Lower lobe of right lung (tissue), 2 donors: ENCODE results near the gene MAP3K7CL. TPM values are rescaled to one million over a fixed set of nuclear protein-coding genes. Genes with fewer than 3 reads are reported as not detected.
A peak's percentile ranks its signal among the peaks of the same experiment; 100 is the strongest.

Source experiments
- ATAC-seq, 2 donors: fragments of 200-7000 bp; cut with Tn5 transposase; one replicate each; pipeline ENCODE4 v1.9.1; 2020 to 2022; ENCODE audit warnings: mild to moderate bottlenecking in 2 of 2, moderate library complexity in 2 of 2
- DNase-seq: peaks from one replicate; pipeline ENCODE4 v3.0.0-alpha.2; 2020
- H3K27ac ChIP-seq: fragments of 200-600 bp; one replicate; pipeline ENCODE4 v1.8.0; 2022
- H3K27me3 ChIP-seq: fragments of 200-600 bp; one replicate; pipeline ENCODE4 v1.8.0; 2022; ENCODE audit warnings: low read depth
- H3K36me3 ChIP-seq: fragments of 200-600 bp; one replicate; pipeline ENCODE4 v1.8.0; 2022; ENCODE audit warnings: mild to moderate bottlenecking
- H3K4me1 ChIP-seq: fragments of 200-600 bp; one replicate; pipeline ENCODE4 v1.8.0; 2022
- H3K4me3 ChIP-seq: fragments of 200-600 bp; one replicate; pipeline ENCODE4 v1.8.0; 2022; ENCODE audit warnings: mild to moderate bottlenecking
- H3K9me3 ChIP-seq: fragments of 200-600 bp; one replicate; pipeline ENCODE4 v1.8.0; 2022
- intact Hi-C: fragments of 100-400 bp; cut with DNase I; formaldehyde crosslinking; loops from one replicate; pipeline ENCODE4 v1.11.0; 2022
- total RNA-seq: library from RNA; stranded (reverse); fragmentation: NEBNext Ultra II Directional; extraction: Animal tissue kit (Norgen Biotek cat#: 25700); gene quantifications from one replicate; pipeline ENCODE4 v1.2.1, GENCODE V29; 2021
- TF ChIP-seq, protein P1 (sequence below): fragments of 200-600 bp; IDR thresholded peaks from one replicate; pipeline ENCODE4 v1.8.0; 2022; ENCODE audit warnings: antibody characterized with exemption, mild to moderate bottlenecking
- donor health status: DM: no; HTN: yes; CAD: no; lungs with severe emphysema.

The MAP3K7CL gene
- total RNA-seq, 1 donor from 2014 or later, result 8.3 TPM

- H3K27ac ChIP-seq, result no peak overlapping the region
- H3K36me3 ChIP-seq, result no peaks in the 10 kb centered on the region
- H3K4me3 ChIP-seq, result no peak overlapping the region
- TF ChIP-seq, protein P1, sequence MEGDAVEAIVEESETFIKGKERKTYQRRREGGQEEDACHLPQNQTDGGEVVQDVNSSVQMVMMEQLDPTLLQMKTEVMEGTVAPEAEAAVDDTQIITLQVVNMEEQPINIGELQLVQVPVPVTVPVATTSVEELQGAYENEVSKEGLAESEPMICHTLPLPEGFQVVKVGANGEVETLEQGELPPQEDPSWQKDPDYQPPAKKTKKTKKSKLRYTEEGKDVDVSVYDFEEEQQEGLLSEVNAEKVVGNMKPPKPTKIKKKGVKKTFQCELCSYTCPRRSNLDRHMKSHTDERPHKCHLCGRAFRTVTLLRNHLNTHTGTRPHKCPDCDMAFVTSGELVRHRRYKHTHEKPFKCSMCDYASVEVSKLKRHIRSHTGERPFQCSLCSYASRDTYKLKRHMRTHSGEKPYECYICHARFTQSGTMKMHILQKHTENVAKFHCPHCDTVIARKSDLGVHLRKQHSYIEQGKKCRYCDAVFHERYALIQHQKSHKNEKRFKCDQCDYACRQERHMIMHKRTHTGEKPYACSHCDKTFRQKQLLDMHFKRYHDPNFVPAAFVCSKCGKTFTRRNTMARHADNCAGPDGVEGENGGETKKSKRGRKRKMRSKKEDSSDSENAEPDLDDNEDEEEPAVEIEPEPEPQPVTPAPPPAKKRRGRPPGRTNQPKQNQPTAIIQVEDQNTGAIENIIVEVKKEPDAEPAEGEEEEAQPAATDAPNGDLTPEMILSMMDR, result no peak
- intact Hi-C loops, result no loop called here
- peaks cover 33% of the 10 kb centered on the region for H3K4me1 ChIP-seq
- no peak for ATAC-seq
- no peak for DNase-seq
- no peaks in the 10 kb centered on the region for H3K27me3 ChIP-seq
- H3K9me3 ChIP-seq, result no peaks in the 10 kb centered on the region
Measured at GRCh38 chr21:29186246-29186645, 55.8 kb downstream of the MAP3K7CL start.

DNA sequence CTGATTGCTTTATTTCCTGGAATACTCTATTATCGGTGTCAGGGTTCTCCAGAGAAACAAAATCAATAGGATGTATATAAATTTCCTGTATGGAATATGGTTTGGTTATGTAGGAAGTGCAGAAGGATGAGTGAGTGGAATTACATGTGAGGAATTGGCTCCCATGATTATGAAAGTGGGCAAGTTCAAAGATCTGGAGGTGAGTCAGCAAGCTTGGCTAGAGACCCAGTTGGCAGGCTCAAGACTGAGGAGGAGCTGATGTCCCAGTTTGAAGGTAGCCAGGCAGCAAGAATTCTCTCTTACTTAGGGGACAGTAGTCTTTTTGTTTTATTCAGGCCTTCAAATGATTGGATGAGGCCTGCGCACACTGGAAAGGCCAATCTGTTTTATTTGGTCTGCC is 57.5 kb downstream of the MAP3K7CL start:
- Histone ChIP-seq H3K27ac (no peak overlapping the region), H3K4me1 (peaks cover 18% of the 10 kb centered on the region), H3K27me3 (no peaks in the 10 kb centered on the region)

DNA sequence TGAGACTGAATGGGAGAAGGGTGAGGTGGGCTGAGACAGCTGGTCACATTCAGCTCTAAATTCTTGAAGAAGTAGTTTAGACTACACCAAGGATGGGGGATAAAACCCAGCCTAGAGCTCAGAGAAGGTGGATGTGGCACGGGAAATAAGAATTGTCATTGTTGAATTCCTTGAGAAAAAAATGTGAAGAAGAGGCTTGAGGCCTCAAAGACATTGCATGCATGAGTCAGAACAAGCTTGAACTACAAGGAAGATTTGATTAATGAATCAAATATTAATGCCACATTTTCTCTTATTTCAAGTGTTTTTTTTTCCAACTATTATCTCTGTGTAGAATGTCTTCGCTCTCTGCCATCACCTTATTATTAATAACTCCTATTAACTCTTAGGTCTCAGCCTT is 58.9 kb downstream of the MAP3K7CL start:
- ATAC-seq, result no peak
- intact Hi-C loops, result no loop called here
- Histone ChIP-seq H3K4me3 (no peak overlapping the region), H3K4me1 (peaks cover 17% of the 10 kb centered on the region), H3K9me3 (no peaks in the 10 kb centered on the region), H3K36me3 (no peaks in the 10 kb centered on the region), H3K27me3 (no peaks in the 10 kb centered on the region), H3K27ac (no peak overlapping the region)
- DNase-seq, result no peak
- TF ChIP-seq, protein P1, result no peak

More for the DNA sequence above, 57.5 kb downstream of the MAP3K7CL start:
- no peaks in the 10 kb centered on the region for H3K9me3 ChIP-seq
- intact Hi-C loops, result no loop called here
- peak in 1 of 2 donors; percentile 36 for ATAC-seq
- H3K4me3 ChIP-seq, result no peak overlapping the region
- TF ChIP-seq, protein P1, result no peak
- no peaks in the 10 kb centered on the region for H3K36me3 ChIP-seq
- DNase-seq, result no peak

GRCh38 chr21:29190923-29191331 is 60.5 kb downstream of the MAP3K7CL start:
- H3K27ac ChIP-seq, result no peak overlapping the region
- no peak overlapping the region for H3K4me3 ChIP-seq
- H3K27me3 ChIP-seq, result no peaks in the 10 kb centered on the region
- no peaks in the 10 kb centered on the region for H3K9me3 ChIP-seq
- ATAC-seq (peak in 1 of 2 donors; percentile 60), DNase-seq (peak; percentile 59)
- TF ChIP-seq, protein P1, result no peak
- intact Hi-C loops, result no loop called here
- H3K4me1 ChIP-seq, result peaks cover 22% of the 10 kb centered on the region
- H3K36me3 ChIP-seq, result no peaks in the 10 kb centered on the region

DNA sequence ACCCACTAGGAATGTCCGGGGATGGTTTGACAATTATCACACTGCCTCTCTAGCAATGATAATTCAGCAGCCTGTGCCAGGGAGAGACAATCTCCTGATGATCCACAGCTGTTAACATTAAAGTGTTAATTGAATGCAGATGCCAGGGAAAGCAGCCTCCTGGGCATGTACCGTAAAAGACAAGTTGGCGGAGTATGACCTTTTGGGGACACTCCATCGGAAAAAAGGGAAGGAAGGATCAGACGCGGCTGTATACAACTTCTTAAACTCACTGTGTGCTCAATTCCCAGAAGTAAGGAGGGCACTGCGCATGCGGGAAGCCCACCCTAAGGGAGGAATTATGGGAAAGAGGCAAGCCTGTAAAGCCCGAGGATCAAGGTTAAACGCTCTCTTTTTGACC is 62.6 kb downstream of the MAP3K7CL start:
- no peak for ATAC-seq

More for the DNA sequence above, 62.6 kb downstream of the MAP3K7CL start:
- Histone ChIP-seq H3K27ac (peak overlapping the region; percentile 33), H3K4me3 (peak overlapping the region; percentile 13), H3K4me1 (peaks cover 32% of the 10 kb centered on the region), H3K36me3 (no peaks in the 10 kb centered on the region), H3K27me3 (no peaks in the 10 kb centered on the region), H3K9me3 (no peaks in the 10 kb centered on the region)
- intact Hi-C loops, result no loop called here
- TF ChIP-seq, protein P1, result no peak
- DNase-seq, result no peak
